NCI-H146 (cell line): ENCODE data around the gene ITPKC.
"Not testable (repeated sequence)": the region's sequence is repeated elsewhere in the genome, so short reads cannot be mapped to it uniquely, and the experiment has no call there.

ENCODE experiments used
- DNase-seq: peaks from one replicate; lab custom pipeline; 2025; lab: John Stamatoyannopoulos, UW

ITPKC gene

DNA sequence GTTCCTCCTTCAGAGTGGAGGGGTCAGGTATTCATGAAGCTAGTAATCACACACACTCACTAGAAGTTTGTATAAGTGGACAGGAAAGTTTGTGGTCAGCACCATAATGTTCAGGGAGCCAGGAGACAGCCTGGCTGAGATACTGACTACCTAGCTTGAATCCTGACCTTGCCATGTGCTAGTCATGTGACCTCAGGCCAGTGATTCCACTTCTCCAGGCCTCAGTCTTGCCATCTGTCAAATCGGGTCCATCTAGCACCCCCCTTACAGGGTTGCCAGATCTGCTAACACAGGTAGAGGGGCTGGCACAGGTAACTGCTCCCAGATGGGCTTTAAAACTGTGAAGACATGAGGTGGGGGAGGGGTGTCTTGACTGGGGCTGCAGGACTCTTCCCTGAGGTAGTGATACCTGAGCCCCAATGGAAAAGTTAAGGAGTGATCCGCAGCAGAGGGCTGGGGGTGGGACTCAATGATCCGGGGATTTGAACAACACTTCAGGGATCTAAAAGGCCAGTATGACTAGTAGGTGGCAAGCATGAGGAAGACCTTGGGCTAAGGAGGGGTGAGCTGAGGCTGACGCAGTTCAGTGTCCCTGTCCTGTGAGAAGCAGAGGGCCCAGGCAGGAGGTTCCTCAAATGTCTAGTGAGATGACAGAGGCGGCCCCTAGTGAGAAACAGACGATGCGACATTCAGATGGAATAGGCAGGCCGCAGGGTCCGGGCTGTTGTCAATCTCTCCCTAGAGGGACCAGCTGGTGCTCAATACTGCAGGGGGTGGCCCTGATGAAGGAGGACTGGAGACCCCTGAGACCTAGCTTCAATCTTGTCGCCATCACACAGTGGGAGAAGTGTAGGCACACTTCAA is 24.8 kb downstream of the ITPKC start:
- no peak for DNase-seq

DNA sequence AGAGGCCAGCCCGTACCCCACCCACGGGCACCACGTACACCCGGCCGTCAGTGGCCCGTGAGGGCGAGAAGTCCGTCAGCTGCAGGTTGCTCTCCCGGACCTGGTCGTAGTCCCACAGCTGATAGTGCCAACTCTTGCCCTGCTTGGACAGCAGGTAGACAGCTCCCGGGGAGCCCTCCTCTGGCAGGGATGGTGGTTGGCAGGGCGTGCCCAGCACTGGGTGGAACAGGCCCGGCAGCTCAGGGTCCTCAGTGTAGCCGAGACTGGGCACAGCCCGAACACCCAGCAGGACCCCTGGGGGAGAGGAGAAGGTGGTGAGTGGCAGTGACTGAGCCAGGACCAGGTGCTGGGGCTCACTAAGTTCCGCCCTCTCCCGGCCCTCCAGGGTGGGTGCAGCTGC is 25.6 kb downstream of the ITPKC start:
- no peak for DNase-seq

DNA sequence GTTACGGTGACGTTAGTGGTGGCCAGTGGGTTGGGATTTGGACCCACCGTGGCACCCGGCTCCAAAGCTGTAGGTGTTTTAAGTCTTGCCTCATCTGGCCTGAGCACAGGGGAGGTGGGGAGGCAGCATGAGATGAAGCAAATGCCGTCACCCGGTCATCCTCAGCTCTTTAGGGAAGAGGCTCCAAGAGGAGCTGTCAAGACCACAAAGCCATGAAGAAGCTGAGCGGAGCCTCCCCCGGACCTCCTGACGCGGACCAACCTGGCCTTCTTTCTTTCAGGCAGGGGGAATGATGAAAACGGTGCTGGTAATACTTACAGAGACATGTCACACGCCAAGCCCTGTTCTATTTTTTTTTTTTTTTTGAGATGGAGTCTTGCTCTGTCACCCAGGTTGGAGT is 26.0 kb downstream of the ITPKC start:
- no peak for DNase-seq

GRCh38 chr19:40743926-40744325 is 27.0 kb downstream of the ITPKC start:
- no peak for DNase-seq

DNA sequence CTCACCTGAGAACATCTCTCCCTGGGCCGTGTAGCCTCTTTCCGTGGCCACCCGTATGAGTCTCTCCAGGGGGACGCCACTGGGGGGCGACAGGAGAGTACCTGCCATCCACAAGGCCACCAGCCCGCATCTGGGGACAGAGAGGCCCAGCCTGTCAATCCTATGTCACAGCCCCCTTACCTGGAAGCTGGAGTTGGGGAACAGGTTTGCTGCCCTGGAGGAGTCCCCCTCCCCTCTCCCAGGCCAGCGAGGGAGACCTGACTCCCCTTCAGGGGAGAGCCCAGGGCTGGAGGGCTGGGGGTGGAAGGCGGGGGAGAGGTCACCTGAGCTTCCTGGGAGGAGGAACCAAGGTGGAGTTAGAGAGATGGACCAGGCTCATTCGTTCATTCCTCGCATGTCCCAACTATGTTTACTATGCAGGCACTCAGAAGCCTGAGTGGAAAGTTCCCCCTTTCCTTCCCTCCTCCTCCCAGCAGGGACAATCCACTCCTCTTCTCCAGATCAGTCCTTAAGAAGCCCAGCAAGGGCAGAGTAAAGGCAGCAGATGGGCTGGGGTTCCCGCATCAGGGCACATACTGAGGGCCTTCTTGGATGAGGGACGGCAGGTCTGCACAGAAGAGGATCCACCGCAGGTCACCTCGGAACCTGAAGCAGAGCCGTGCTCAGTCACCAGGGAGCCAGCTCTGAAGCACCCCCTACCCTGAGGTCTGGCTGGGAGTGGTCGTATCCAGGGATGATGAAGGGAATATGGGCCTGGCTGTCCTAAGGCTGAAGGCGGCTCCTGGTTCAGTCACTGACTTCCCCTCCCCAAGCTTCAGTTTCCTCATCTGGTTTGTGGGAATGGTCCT is 27.9 kb downstream of the ITPKC start:
- DNase-seq: no peak

- DNase-seq: no peak
Measured at GRCh38 chr19:40745402-40745780, 28.5 kb downstream of the ITPKC start.

DNA sequence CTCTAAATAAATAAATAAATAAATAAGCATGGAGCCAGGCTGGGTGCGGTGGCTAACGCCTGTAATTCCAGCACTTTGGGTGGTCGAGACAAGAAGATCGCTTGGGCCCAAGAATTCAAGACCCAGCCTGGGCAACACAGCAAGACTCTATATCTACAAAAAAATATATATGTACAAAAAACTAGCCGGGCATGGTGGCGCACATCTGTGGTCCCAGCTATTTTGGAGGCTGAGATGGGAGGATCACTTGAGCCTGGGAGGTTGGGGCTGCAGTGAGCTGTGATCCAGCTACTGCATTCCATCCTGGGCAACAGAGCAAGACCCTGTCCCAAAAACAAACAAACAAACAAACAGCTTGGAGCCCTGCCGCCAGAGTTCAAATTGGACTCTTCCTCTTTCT is 30.6 kb downstream of the ITPKC start:
- DNase-seq: no peak

GRCh38 chr19:40750058-40750873 is 33.4 kb downstream of the ITPKC start, which contains the start of gene ACTMAP:
Gene ACTMAP, minus strand, starts transcription at chr19:40750477. Its CDS starts 674 bp downstream, at chr19:40749803.
- peak; percentile 100 for DNase-seq

- peak; percentile 99 for DNase-seq
Measured at GRCh38 chr19:40750874-40751537, 34.1 kb downstream of the ITPKC start, which contains the start of gene SNRPA. Gene SNRPA, plus strand, starts transcription at chr19:40751203. Its CDS starts 206 bp downstream, at chr19:40751409.

- no peak for DNase-seq
Measured at GRCh38 chr19:40752257-40752781, 35.4 kb downstream of the ITPKC start.

DNA sequence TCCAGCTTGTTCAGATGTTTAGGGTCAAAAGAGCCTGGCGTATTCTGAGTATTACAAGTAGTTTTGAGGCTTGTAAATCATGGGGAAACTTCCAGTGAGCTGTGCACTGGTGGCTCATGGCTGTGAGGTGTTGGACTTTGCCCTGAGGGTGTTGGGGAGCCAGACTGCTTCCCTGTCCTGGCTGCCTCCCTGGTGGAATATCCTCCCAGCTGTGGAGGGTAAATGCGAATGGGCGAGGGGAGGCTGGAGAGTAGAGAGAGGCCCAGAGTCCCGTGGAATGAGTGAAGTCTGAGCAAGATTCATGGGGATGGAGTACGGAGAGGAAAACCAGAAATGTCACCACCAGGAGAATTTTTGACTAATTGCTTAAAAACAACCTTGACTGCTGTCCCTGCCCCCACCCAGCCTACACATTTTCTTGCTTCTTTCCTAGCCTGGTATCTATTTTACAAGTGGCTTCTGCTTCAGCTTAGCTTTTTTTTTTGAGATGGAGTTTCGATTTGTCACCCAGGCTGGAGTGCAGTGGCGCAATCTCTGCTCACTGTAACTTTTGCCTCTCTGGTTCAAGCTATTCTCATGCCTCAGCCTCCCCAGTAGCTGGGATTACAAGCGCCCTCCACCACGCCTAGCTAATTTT is 37.8 kb downstream of the ITPKC start:
- no peak for DNase-seq

- DNase-seq: no peak
Measured at GRCh38 chr19:40755248-40755624, 38.3 kb downstream of the ITPKC start.

GRCh38 chr19:40755791-40756190 is 38.9 kb downstream of the ITPKC start:
- DNase-seq: no peak

DNA sequence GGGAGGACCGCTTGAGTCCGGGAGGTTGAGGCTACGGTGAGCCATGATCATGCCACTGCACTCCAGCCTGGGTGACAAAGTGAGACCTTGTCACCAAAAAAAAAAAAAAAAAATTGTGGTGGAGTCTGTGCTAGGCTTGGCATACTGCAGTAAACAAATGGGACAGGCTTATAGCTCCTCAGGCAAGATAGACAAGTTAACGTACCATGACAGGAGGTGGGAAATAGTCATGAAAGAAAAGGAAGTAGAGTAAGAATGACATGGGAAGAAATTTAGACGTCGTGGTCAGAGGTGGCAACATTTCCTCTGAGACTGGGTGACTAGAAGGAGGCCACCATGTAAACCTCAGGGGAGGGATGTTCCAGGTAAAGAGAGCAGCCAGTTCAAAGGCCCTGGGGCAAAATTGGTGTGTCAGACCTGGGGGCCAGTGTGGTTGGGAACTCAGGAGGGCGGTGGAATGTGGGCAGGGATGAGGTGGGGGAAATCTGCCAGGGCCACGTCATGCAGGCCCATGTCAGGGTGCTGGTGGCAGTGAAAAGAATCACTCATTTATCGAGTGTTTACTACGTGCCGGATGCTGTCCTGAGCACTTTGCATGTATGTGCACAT is 39.7 kb downstream of the ITPKC start:
- no peak for DNase-seq

- DNase-seq: no peak
Measured at GRCh38 chr19:40758491-40758890, 41.6 kb downstream of the ITPKC start.

- no peak for DNase-seq
Measured at GRCh38 chr19:40759352-40759751, 42.4 kb downstream of the ITPKC start.

DNA sequence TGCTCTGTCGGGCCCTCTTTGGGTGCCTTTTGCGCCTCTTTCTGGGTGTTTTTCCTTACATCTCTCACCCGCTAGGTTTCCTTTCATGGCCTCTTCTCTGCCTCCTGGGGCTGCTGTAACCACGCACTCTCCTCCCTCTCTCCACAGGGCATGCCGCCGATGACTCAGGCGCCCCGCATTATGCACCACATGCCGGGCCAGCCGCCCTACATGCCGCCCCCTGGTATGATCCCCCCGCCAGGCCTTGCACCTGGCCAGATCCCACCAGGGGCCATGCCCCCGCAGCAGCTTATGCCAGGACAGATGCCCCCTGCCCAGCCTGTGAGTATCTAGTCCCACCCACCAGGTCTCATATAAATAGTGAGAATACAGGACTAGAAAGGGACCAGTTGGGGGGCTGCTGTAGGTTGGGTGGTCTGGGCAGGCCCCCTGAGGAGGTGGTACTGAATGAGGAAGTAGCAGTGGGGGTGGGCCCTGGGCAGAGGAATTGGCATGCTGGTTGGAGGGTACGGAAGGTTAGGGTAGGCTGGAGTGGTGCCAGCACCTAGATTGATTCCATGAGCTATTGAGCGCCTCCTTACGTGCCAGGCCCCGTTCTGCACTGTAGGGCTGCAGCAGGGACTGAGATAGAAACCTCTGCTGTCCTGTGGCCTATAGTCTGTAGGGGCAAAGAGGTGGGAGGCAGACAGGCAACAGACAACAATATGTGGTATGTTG is 46.0 kb downstream of the ITPKC start:
- no peak for DNase-seq

- DNase-seq: no peak
Measured at GRCh38 chr19:40763526-40763925, 46.6 kb downstream of the ITPKC start.

DNA sequence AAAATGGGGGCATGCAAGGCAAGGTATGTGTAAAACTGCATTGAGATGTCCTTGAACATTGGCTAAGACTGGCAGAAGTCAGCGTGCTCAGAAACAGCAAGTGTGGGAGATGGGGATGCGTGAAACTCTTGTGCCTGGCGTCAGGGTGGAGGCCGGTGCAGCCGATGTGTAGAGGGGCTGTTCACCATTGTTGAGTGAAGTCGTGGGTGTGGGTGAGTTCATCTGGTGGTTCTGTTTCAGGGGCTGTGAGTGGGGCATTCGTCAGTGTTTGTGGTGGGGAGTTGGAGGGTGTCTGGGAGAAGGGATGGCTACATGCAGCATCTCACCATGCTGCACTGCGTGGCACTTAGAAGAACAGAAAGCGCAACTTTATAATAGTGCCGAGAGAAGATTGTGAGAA is 47.1 kb downstream of the ITPKC start:
- DNase-seq: no peak

- DNase-seq: not testable (repeated sequence)
Measured at GRCh38 chr19:40766385-40766784, 49.5 kb downstream of the ITPKC start.
